A549 (cell line): ENCODE results near the gene MAP4K4. TPM values are rescaled to one million over a fixed set of nuclear protein-coding genes. Genes with fewer than 3 reads are reported as not detected.

Experiments used
- ATAC-seq, 2 experiments: fragments of 200-7000 bp in 1 of 2; fragments of >200 bp in 1 of 2; cut with Nextera tagmentation in 1 of 2; cut with Tn5 transposase in 1 of 2; 3 replicates each; pipeline versions ENCODE4 v1.8.0 to v1.9.1; 2018 to 2020; ENCODE audit warnings: mild to moderate bottlenecking in 1 of 2, moderate library complexity in 1 of 2
- CTCF ChIA-PET: fragments of 300-600 bp; sonication (Branson Sonifier 250); formaldehyde crosslinking; extraction: SDS; loops from one replicate; lab custom pipeline; 2021; ENCODE audit warnings: antibody characterized with exemption, inconsistent platforms; lab: Yijun Ruan, JAX
- POLR2A ChIA-PET: fragments of 350-600 bp; formaldehyde crosslinking; extraction: SDS; loops from one replicate; lab custom pipeline; 2021; ENCODE audit warnings: antibody characterized with exemption, inconsistent platforms; lab: Yijun Ruan, JAX
- DNase-seq, 2 experiments: peaks; one replicate each; pipeline versions ENCODE4 v3.0.0 to v3.0.0-alpha.2; 2011 to 2016; ENCODE audit warnings: low read depth in 1 of 2, low spot score in 1 of 2
- FAIRE-seq: peaks from 2 replicates; lab custom pipeline; 2011; peaks lifted over from hg19 to GRCh38; lab: Jason Lieb, UNC
- H3K27ac ChIP-seq, 2 experiments: fragments of >200 bp; sonication (Bioruptor Twin); formaldehyde crosslinking; 3 replicates each; pipeline ENCODE4 v1.5.1; 2016 to 2017
- H3K4me1 ChIP-seq: fragments of >200 bp; sonication (Bioruptor Twin); formaldehyde crosslinking; 3 replicates; pipeline ENCODE4 v1.6.1; 2016
- H3K4me2 ChIP-seq: fragments of >200 bp; sonication (Bioruptor Twin); formaldehyde crosslinking; 3 replicates; pipeline ENCODE4 v1.6.1; 2016
- H3K4me3 ChIP-seq: fragments of >200 bp; sonication (Bioruptor Twin); formaldehyde crosslinking; 3 replicates; pipeline ENCODE4 v1.5.1; 2016
- H3K9me3 ChIP-seq: fragments of >200 bp; sonication (Bioruptor Twin); formaldehyde crosslinking; 3 replicates; pipeline ENCODE4 v1.6.1; 2016
- CBX8 ChIP-seq: fragments of 200-600 bp; sonication (generic); IDR thresholded peaks from 2 replicates; pipeline ENCODE4 v1.6.1; 2016
- CEBPB ChIP-seq, 2 experiments: fragments of >200 bp in 1 of 2; sonication (Bioruptor Twin) in 1 of 2; formaldehyde crosslinking in 1 of 2; IDR thresholded peaks; 2 replicates each; pipeline ENCODE4 v1.6.1; 2012 to 2016
- CHD4 ChIP-seq: fragments of 200-600 bp; sonication (generic); IDR thresholded peaks from 2 replicates; pipeline ENCODE4 v1.6.1; 2016; ENCODE audit warnings: antibody characterized with exemption, mild to moderate bottlenecking, borderline replicate concordance
- CTCF ChIP-seq: fragments of >200 bp; sonication (Bioruptor Twin); formaldehyde crosslinking; IDR thresholded peaks from 3 replicates; pipeline ENCODE4 v1.5.1; 2016
- EHF ChIP-seq: fragments of 250-450 bp; sonication (Bioruptor Pico); IDR thresholded peaks from 2 replicates; pipeline ENCODE4 v1.5.0; 2020; ENCODE audit warnings: mild to moderate bottlenecking
- EHMT2 ChIP-seq: fragments of 200-600 bp; sonication (generic); IDR thresholded peaks from 2 replicates; pipeline ENCODE4 v1.6.1; 2016; ENCODE audit warnings: antibody characterized with exemption, low read depth, mild to moderate bottlenecking, moderate library complexity
- FOSB ChIP-seq: fragments of 250-450 bp; sonication (Bioruptor Pico); IDR thresholded peaks from 2 replicates; pipeline ENCODE4 v1.5.0; 2020; ENCODE audit warnings: mild to moderate bottlenecking, moderate library complexity
- FOSL2 ChIP-seq, 2 experiments: fragments of 450-650 bp in 1 of 2; fragments of >200 bp in 1 of 2; sonication (Bioruptor Twin) in 1 of 2; formaldehyde crosslinking; IDR thresholded peaks; 2 replicates each; pipeline versions ENCODE4 v1.5.0 to v1.6.1; 2016 to 2020; ENCODE audit warnings: mild to moderate bottlenecking in 1 of 2, moderate library complexity in 1 of 2
- HEYL ChIP-seq: fragments of 250-450 bp; sonication (Bioruptor Pico); IDR thresholded peaks from 2 replicates; pipeline ENCODE4 v1.8.0; 2021; ENCODE audit warnings: mild to moderate bottlenecking, moderate library complexity
- HMGXB4 ChIP-seq: fragments of 250-450 bp; sonication (Bioruptor Pico); IDR thresholded peaks from 2 replicates; pipeline ENCODE4 v1.5.0; 2021; ENCODE audit warnings: mild to moderate bottlenecking, moderate library complexity, borderline replicate concordance
- HOXA7 ChIP-seq: fragments of 250-450 bp; sonication (Bioruptor Pico); IDR thresholded peaks from 2 replicates; pipeline ENCODE4 v1.5.0; 2020; ENCODE audit warnings: mild to moderate bottlenecking, moderate library complexity
- HOXB13 ChIP-seq: fragments of 250-450 bp; sonication (Bioruptor Pico); IDR thresholded peaks from 2 replicates; pipeline ENCODE4 v1.5.0; 2020; ENCODE audit warnings: low read depth, mild to moderate bottlenecking, moderate library complexity
- HOXB5 ChIP-seq: fragments of 250-450 bp; sonication (Bioruptor Pico); IDR thresholded peaks from 2 replicates; pipeline ENCODE4 v1.5.0; 2020; ENCODE audit warnings: mild to moderate bottlenecking, moderate library complexity
- JUNB ChIP-seq: fragments of >200 bp; sonication (Bioruptor Twin); formaldehyde crosslinking; IDR thresholded peaks from 2 replicates; pipeline ENCODE4 v1.6.1; 2016
- NR3C1 ChIP-seq: fragments of >200 bp; sonication (Bioruptor Twin); formaldehyde crosslinking; IDR thresholded peaks from 3 replicates; pipeline ENCODE4 v1.6.1; 2017
- PBX3 ChIP-seq: IDR thresholded peaks from 2 replicates; pipeline ENCODE4 v1.6.1; 2012
- PHF8 ChIP-seq: fragments of 200-600 bp; sonication (generic); IDR thresholded peaks from 2 replicates; pipeline ENCODE4 v1.6.1; 2016; ENCODE audit warnings: low read depth, mild to moderate bottlenecking, antibody characterized with exemption, moderate library complexity, borderline replicate concordance
- POLR2A ChIP-seq: IDR thresholded peaks from 2 replicates; pipeline ENCODE4 v1.6.1; 2012; ENCODE audit warnings: mild to moderate bottlenecking, low read length
- RCOR1 ChIP-seq: fragments of 150-350 bp; IDR thresholded peaks from 2 replicates; pipeline ENCODE4 v1.6.1; 2014; ENCODE audit warnings: antibody characterized with exemption, low read length, low read depth
- REST ChIP-seq: fragments of 200-600 bp; sonication (generic); IDR thresholded peaks from 2 replicates; pipeline ENCODE4 v1.6.1; 2016; ENCODE audit warnings: antibody characterized with exemption, mild to moderate bottlenecking, moderate library complexity
- RFX5 ChIP-seq: fragments of 450-650 bp; IDR thresholded peaks from 2 replicates; pipeline ENCODE4 v1.7.1; 2014; ENCODE audit warnings: antibody characterized with exemption, mild to moderate bottlenecking, moderate library complexity
- ZNF302 ChIP-seq: fragments of 250-450 bp; sonication (Bioruptor Pico); IDR thresholded peaks from 2 replicates; pipeline ENCODE4 v1.9.0; 2021; ENCODE audit warnings: inconsistent platforms, mild to moderate bottlenecking, moderate library complexity
- WGBS: methylation state at CpG from one replicate; pipeline ENCODE4 v1.1.6; 2017; ENCODE audit errors: missing lambda C conversion rate; 5-methylcytosine and 5-hydroxymethylcytosine counted together
- polyA plus RNA-seq, 4 experiments: library from polyadenylated mRNA; depleted of rRNA in 3 of 4; stranded (reverse); fragments of >200 nt; fragmentation: RNase III in 1 of 4; extraction: RNeasy Plus Mini Kit Qiagen cat#74134 plus additional on column Dnase treatment in 1 of 4; gene quantifications; 2 replicates in 3 of 4; 3 replicates in 1 of 4; pipeline ENCODE4 v1.2.3, GENCODE V29; 2011 to 2017
- TF ChIP-seq, protein P1 (sequence below): fragments of 450-650 bp; IDR thresholded peaks from 2 replicates; pipeline ENCODE4 v1.6.1; 2014; ENCODE audit warnings: antibody characterized with exemption

Gene MAP4K4
- polyA plus RNA-seq, 2 of the 4 experiments (the other 2 are of a cell fraction), result 61.9 to 82.2 TPM

- no peak for FAIRE-seq
- Histone ChIP-seq H3K4me2 (no peak overlapping the region), H3K4me1 (peaks cover 59% of the 10 kb centered on the region), H3K4me3 (no peak overlapping the region), H3K9me3 (no peaks in the 10 kb centered on the region), H3K27ac (peak overlapping the region in 1 of 2 experiments; percentile 57; a peak in 2 of 6 replicates)
- CTCF ChIA-PET, result interaction anchor here (0.6 to 2.0 kb wide), 6 partner anchors 9 to 651 kb away, joined by 3 to 10 read pairs (median 4); partner anchors contain the start of gene MAP4K4
- 77% methylated on average over 5 of the region's 5 CpGs for WGBS
- POLR2A ChIA-PET, result no interaction called here
- peak in 1 of 2 experiments; percentile 7; a peak in 2 of 6 replicates for ATAC-seq
- peak in 1 of 2 experiments; percentile 20 for DNase-seq
- no peak for TF ChIP-seq NR3C1
- TF ChIP-seq REST, result no peak
- TF ChIP-seq HOXB13, result no peak
- no peak for TF ChIP-seq EHMT2
- TF ChIP-seq HEYL (CRISPR knock-in tag), result no peak
Observed at GRCh38 chr2:101802329-101802728, 104.8 kb downstream of the MAP4K4 start.

- peak overlapping the region in 1 of 2 experiments; percentile 88; a peak in 2 of 6 replicates for H3K27ac ChIP-seq
- 0 out of 6 replicates have a peak, but pooled peaks of 1 of the 2 experiments have one; percentile 8 for ATAC-seq
- ChIA-PET CTCF (interaction anchor here (1.0 to 2.1 kb wide), 4 partner anchors 14 to 28 kb away, joined by 3 to 10 read pairs (median 6); no protein-coding TSS in a partner anchor), POLR2A (no interaction called here)
- DNase-seq, result peak in 1 of 2 experiments; percentile 54
- WGBS, result 73% methylated on average over 1 of the region's 1 CpG
- H3K4me3 ChIP-seq, result no peak overlapping the region
- H3K9me3 ChIP-seq, result no peaks in the 10 kb centered on the region
- TF ChIP-seq FOSL2 (IDR thresholded peaks at IDR 0.05) (no peak), FOSL2 (CRISPR knock-in tag; IDR thresholded peaks at IDR 0.05) (peak; percentile 64; the same call in 1 of the 2 replicates), PBX3 (no peak), CEBPB (IDR thresholded peaks at IDR 0.05) (0 out of 4 replicates have a peak, but pooled peaks of 1 of the 2 experiments have one; percentile 54), CTCF (no peak), JUNB (peak; percentile 28; the same call in 1 of the 2 replicates)
- peaks cover 67% of the 10 kb centered on the region for H3K4me1 ChIP-seq
- no peak for FAIRE-seq
- H3K4me2 ChIP-seq, result peak overlapping the region; percentile 55
Observed at GRCh38 chr2:101803128-101803527, 105.6 kb downstream of the MAP4K4 start.

- 66% methylated on average over 8 of the region's 8 CpGs for WGBS
- no peak for ATAC-seq
- FAIRE-seq, result no peak
- DNase-seq, result no peak
- H3K27ac ChIP-seq, result peak overlapping the region in 1 of 2 experiments; percentile 88; a peak in 3 of 6 replicates
- CTCF ChIA-PET, result interaction anchor here (0.9 to 2.1 kb wide), 5 partner anchors 8 to 27 kb away, joined by 3 to 8 read pairs (median 3); no protein-coding TSS in a partner anchor
- H3K4me2 ChIP-seq, result peak overlapping the region; percentile 55
- H3K4me3 ChIP-seq, result no peak overlapping the region
- POLR2A ChIA-PET, result no interaction called here
- no peaks in the 10 kb centered on the region for H3K9me3 ChIP-seq
- peaks cover 63% of the 10 kb centered on the region for H3K4me1 ChIP-seq
- no peak for TF ChIP-seq RCOR1
- TF ChIP-seq HOXA7, result no peak
- TF ChIP-seq HMGXB4, result no peak
- no peak for TF ChIP-seq PHF8
- TF ChIP-seq EHF (CRISPR knock-in tag), result no peak
- TF ChIP-seq CHD4, result no peak
- TF ChIP-seq HOXB5 (CRISPR knock-in tag), result no peak
- TF ChIP-seq ZNF302 (CRISPR knock-in tag), result no peak
- TF ChIP-seq CBX8, result no peak
- TF ChIP-seq RFX5, result no peak
- TF ChIP-seq POLR2A, result no peak
- no peak for TF ChIP-seq FOSB (CRISPR knock-in tag)
- TF ChIP-seq, protein P1, sequence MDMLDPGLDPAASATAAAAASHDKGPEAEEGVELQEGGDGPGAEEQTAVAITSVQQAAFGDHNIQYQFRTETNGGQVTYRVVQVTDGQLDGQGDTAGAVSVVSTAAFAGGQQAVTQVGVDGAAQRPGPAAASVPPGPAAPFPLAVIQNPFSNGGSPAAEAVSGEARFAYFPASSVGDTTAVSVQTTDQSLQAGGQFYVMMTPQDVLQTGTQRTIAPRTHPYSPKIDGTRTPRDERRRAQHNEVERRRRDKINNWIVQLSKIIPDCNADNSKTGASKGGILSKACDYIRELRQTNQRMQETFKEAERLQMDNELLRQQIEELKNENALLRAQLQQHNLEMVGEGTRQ, result no peak
Observed at GRCh38 chr2:101803945-101804696, 106.6 kb downstream of the MAP4K4 start.
